IMR-90 (cell line): ENCODE results near the gene TMSB15C.

ENCODE experiments used
- BHLHE40 ChIP-seq: fragments of 150-350 bp; IDR thresholded peaks from 2 replicates; pipeline ENCODE4 v1.6.1; 2016; ENCODE audit warnings: mild to moderate bottlenecking, low read depth, low read length
- CHD1 ChIP-seq: IDR thresholded peaks from 2 replicates; pipeline ENCODE4 v1.6.1; 2012; ENCODE audit warnings: low read depth, low read length, improper control_type of control experiment
- MAFK ChIP-seq: IDR thresholded peaks from 2 replicates; pipeline ENCODE4 v1.6.1; 2012; ENCODE audit warnings: low read depth, low read length, improper control_type of control experiment
- MAZ ChIP-seq: IDR thresholded peaks from 2 replicates; pipeline ENCODE4 v1.6.1; 2012; ENCODE audit warnings: low read depth, mild to moderate bottlenecking, low read length, improper control_type of control experiment, moderate library complexity, borderline replicate concordance
- MXI1 ChIP-seq: IDR thresholded peaks from 2 replicates; pipeline ENCODE4 v1.6.1; 2012; ENCODE audit warnings: low read depth, mild to moderate bottlenecking, low read length, moderate library complexity, borderline replicate concordance
- POLR2A ChIP-seq: IDR thresholded peaks from 2 replicates; pipeline ENCODE4 v1.6.1; 2012; ENCODE audit warnings: mild to moderate bottlenecking, low read depth, low read length
- RAD21 ChIP-seq: IDR thresholded peaks from 2 replicates; pipeline ENCODE4 v1.6.1; 2012; ENCODE audit warnings: low read length, improper control_type of control experiment
- RCOR1 ChIP-seq: IDR thresholded peaks from 2 replicates; pipeline ENCODE4 v1.6.1; 2012; ENCODE audit warnings: mild to moderate bottlenecking, low read length, improper control_type of control experiment; ENCODE audit not compliant: insufficient replicate concordance
- RFX5 ChIP-seq: IDR thresholded peaks from 2 replicates; pipeline ENCODE4 v1.8.0; 2012; ENCODE audit warnings: low read depth, mild to moderate bottlenecking, low read length, moderate library complexity
- SMC3 ChIP-seq: fragments of 150-350 bp; IDR thresholded peaks from 2 replicates; pipeline ENCODE4 v1.6.1; 2016; ENCODE audit warnings: low read depth, mild to moderate bottlenecking, antibody characterized with exemption, low read length, moderate library complexity
- TF ChIP-seq, protein P1 (sequence below): conservative IDR thresholded peaks from 2 replicates; pipeline ENCODE4 v1.5.1; 2012; ENCODE audit warnings: mild to moderate bottlenecking, low read depth, low read length, improper control_type of control experiment
- TF ChIP-seq, protein P2 (sequence below): fragments of 150-350 bp; IDR thresholded peaks from 2 replicates; pipeline ENCODE4 v1.6.1; 2017; ENCODE audit warnings: mild to moderate bottlenecking, antibody characterized with exemption, low read length, low read depth
- TF ChIP-seq, protein P3 (sequence below): fragments of 150-350 bp; IDR thresholded peaks from 2 replicates; pipeline ENCODE4 v1.6.1; 2016; ENCODE audit warnings: low read depth, mild to moderate bottlenecking, low read length, moderate library complexity, borderline replicate concordance

DNA sequence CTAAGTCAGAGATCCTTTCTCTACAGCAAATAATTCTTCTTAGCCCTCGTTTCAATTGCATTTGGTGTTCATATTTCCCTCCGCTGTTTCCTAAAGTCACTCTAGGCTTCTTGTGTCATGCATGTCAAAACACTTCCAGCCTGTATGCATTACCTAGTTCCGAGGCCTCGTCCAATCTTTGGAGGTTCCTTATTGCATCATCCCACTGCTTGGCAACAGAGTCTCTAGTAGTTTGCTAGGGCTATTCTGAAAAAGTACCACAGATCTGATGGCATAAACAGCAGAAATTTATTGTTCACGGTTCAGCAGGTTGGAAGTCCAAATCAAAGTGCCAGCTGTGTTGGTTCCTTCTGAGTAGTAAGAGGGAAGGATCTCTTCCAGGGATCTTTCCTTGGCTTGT, 30.4 kb downstream of the TMSB15C start:
- TF ChIP-seq POLR2A (no peak), RAD21 (no peak), BHLHE40 (no peak), MAFK (no peak), SMC3 (no peak), CHD1 (no peak), RCOR1 (no peak), MAZ (no peak), RFX5 (no peak), MXI1 (no peak)
- TF ChIP-seq, protein P1, sequence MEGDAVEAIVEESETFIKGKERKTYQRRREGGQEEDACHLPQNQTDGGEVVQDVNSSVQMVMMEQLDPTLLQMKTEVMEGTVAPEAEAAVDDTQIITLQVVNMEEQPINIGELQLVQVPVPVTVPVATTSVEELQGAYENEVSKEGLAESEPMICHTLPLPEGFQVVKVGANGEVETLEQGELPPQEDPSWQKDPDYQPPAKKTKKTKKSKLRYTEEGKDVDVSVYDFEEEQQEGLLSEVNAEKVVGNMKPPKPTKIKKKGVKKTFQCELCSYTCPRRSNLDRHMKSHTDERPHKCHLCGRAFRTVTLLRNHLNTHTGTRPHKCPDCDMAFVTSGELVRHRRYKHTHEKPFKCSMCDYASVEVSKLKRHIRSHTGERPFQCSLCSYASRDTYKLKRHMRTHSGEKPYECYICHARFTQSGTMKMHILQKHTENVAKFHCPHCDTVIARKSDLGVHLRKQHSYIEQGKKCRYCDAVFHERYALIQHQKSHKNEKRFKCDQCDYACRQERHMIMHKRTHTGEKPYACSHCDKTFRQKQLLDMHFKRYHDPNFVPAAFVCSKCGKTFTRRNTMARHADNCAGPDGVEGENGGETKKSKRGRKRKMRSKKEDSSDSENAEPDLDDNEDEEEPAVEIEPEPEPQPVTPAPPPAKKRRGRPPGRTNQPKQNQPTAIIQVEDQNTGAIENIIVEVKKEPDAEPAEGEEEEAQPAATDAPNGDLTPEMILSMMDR, result no peak
- TF ChIP-seq, protein P2, sequence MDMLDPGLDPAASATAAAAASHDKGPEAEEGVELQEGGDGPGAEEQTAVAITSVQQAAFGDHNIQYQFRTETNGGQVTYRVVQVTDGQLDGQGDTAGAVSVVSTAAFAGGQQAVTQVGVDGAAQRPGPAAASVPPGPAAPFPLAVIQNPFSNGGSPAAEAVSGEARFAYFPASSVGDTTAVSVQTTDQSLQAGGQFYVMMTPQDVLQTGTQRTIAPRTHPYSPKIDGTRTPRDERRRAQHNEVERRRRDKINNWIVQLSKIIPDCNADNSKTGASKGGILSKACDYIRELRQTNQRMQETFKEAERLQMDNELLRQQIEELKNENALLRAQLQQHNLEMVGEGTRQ, result no peak
- TF ChIP-seq, protein P3, sequence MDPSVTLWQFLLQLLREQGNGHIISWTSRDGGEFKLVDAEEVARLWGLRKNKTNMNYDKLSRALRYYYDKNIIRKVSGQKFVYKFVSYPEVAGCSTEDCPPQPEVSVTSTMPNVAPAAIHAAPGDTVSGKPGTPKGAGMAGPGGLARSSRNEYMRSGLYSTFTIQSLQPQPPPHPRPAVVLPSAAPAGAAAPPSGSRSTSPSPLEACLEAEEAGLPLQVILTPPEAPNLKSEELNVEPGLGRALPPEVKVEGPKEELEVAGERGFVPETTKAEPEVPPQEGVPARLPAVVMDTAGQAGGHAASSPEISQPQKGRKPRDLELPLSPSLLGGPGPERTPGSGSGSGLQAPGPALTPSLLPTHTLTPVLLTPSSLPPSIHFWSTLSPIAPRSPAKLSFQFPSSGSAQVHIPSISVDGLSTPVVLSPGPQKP, result no peak
